Liver (tissue), 3 donors: Measurements from ENCODE around the gene ISX.

Experiments used
- EGR1 ChIP-seq, 2 donors: IDR thresholded peaks; 2 replicates each; pipeline ENCODE4 v1.6.1; 2016 to 2018; ENCODE audit warnings: antibody characterized with exemption in 2 of 2, low read depth in 2 of 2
- GABPA ChIP-seq, 2 donors: IDR thresholded peaks in 1 of 2; conservative IDR thresholded peaks in 1 of 2; 2 replicates each; pipeline ENCODE4 v1.6.1; 2016; ENCODE audit warnings: antibody characterized with exemption in 2 of 2, mild to moderate bottlenecking in 1 of 2, moderate library complexity in 1 of 2
- HNF4A ChIP-seq, 2 donors: conservative IDR thresholded peaks; 2 replicates each; pipeline ENCODE4 v1.6.1; 2016; ENCODE audit warnings: antibody characterized with exemption in 2 of 2, mild to moderate bottlenecking in 2 of 2
- JUND ChIP-seq, 2 donors: IDR thresholded peaks; 2 replicates each; pipeline ENCODE4 v1.6.1; 2016; ENCODE audit warnings: antibody characterized with exemption in 2 of 2
- RAD21 ChIP-seq, 2 donors: IDR thresholded peaks; 2 replicates each; pipeline ENCODE4 v1.6.1; 2016; ENCODE audit warnings: antibody characterized with exemption in 2 of 2, mild to moderate bottlenecking in 2 of 2
- RXRA ChIP-seq, 2 donors: IDR thresholded peaks; 2 replicates each; pipeline ENCODE4 v1.6.1; 2017 to 2018; ENCODE audit warnings: antibody characterized with exemption in 2 of 2, mild to moderate bottlenecking in 1 of 2
- SP1 ChIP-seq: IDR thresholded peaks from 2 replicates; pipeline ENCODE4 v1.6.1; 2018; ENCODE audit warnings: antibody characterized with exemption, mild to moderate bottlenecking
- TAF1 ChIP-seq: conservative IDR thresholded peaks from 2 replicates; pipeline ENCODE4 v1.6.1; 2016; ENCODE audit warnings: antibody characterized with exemption, mild to moderate bottlenecking
- YY1 ChIP-seq: IDR thresholded peaks from 2 replicates; pipeline ENCODE4 v1.6.1; 2016; ENCODE audit warnings: antibody characterized with exemption, mild to moderate bottlenecking
- TF ChIP-seq, protein P1 (sequence below): fragments of 150-350 bp; IDR thresholded peaks from 2 replicates; pipeline ENCODE4 v1.5.1; 2017; ENCODE audit warnings: improper control_type of control experiment, low read depth, low read length; ENCODE audit not compliant: missing input control
- TF ChIP-seq, protein P2 (sequence below): IDR thresholded peaks from 2 replicates; pipeline ENCODE4 v1.6.1; 2016; ENCODE audit warnings: antibody characterized with exemption
- TF ChIP-seq, protein P3 (sequence below): IDR thresholded peaks from 2 replicates; pipeline ENCODE4 v1.6.1; 2016; ENCODE audit warnings: antibody characterized with exemption, mild to moderate bottlenecking
- TF ChIP-seq, protein P4 (sequence below): IDR thresholded peaks from 2 replicates; pipeline ENCODE4 v1.6.1; 2016; ENCODE audit warnings: antibody characterized with exemption
- TF ChIP-seq, protein P5 (sequence below): IDR thresholded peaks from 2 replicates; pipeline ENCODE4 v1.6.1; 2016; ENCODE audit warnings: antibody characterized with exemption
- donor health status: healthy.
- donor health status: healthy.

DNA sequence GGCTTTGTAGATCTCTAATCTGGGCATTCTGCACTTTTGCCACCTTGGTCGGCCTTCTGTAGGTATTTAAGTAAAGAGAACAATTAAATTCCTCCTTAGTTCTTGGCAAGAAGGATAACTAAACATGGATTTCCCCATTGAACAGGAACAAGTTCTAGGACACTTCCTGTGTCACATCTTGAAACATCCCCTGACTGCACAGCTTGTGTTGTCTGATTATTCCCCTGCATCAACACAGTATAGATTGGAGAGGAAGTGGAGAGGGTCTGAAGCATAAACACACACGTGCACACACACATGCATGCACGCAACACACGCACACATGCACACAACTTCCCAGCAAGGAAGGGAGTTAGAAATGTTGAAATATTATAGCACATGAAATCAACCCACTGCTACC lies 8.6 kb downstream of the ISX start:
- TF ChIP-seq, protein P1, sequence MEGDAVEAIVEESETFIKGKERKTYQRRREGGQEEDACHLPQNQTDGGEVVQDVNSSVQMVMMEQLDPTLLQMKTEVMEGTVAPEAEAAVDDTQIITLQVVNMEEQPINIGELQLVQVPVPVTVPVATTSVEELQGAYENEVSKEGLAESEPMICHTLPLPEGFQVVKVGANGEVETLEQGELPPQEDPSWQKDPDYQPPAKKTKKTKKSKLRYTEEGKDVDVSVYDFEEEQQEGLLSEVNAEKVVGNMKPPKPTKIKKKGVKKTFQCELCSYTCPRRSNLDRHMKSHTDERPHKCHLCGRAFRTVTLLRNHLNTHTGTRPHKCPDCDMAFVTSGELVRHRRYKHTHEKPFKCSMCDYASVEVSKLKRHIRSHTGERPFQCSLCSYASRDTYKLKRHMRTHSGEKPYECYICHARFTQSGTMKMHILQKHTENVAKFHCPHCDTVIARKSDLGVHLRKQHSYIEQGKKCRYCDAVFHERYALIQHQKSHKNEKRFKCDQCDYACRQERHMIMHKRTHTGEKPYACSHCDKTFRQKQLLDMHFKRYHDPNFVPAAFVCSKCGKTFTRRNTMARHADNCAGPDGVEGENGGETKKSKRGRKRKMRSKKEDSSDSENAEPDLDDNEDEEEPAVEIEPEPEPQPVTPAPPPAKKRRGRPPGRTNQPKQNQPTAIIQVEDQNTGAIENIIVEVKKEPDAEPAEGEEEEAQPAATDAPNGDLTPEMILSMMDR, result no peak
- TF ChIP-seq, protein P2, sequence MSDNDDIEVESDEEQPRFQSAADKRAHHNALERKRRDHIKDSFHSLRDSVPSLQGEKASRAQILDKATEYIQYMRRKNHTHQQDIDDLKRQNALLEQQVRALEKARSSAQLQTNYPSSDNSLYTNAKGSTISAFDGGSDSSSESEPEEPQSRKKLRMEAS, result no peak
- TF ChIP-seq SP1 (no peak), GABPA (IDR thresholded peaks at IDR 0.05 in 1 of 2, conservative IDR thresholded peaks at IDR 0.05 in 1 of 2) (no peak), JUND (IDR thresholded peaks at IDR 0.05) (no peak), HNF4A (conservative IDR thresholded peaks at IDR 0.05) (no peak), RAD21 (IDR thresholded peaks at IDR 0.05) (no peak), YY1 (no peak), RXRA (IDR thresholded peaks at IDR 0.05) (no peak), TAF1 (no peak), EGR1 (IDR thresholded peaks at IDR 0.05; ENCODE audit: low read depth in 2 of 2) (no peak)
- TF ChIP-seq, protein P3, sequence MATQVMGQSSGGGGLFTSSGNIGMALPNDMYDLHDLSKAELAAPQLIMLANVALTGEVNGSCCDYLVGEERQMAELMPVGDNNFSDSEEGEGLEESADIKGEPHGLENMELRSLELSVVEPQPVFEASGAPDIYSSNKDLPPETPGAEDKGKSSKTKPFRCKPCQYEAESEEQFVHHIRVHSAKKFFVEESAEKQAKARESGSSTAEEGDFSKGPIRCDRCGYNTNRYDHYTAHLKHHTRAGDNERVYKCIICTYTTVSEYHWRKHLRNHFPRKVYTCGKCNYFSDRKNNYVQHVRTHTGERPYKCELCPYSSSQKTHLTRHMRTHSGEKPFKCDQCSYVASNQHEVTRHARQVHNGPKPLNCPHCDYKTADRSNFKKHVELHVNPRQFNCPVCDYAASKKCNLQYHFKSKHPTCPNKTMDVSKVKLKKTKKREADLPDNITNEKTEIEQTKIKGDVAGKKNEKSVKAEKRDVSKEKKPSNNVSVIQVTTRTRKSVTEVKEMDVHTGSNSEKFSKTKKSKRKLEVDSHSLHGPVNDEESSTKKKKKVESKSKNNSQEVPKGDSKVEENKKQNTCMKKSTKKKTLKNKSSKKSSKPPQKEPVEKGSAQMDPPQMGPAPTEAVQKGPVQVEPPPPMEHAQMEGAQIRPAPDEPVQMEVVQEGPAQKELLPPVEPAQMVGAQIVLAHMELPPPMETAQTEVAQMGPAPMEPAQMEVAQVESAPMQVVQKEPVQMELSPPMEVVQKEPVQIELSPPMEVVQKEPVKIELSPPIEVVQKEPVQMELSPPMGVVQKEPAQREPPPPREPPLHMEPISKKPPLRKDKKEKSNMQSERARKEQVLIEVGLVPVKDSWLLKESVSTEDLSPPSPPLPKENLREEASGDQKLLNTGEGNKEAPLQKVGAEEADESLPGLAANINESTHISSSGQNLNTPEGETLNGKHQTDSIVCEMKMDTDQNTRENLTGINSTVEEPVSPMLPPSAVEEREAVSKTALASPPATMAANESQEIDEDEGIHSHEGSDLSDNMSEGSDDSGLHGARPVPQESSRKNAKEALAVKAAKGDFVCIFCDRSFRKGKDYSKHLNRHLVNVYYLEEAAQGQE, result no peak
- TF ChIP-seq, protein P4, sequence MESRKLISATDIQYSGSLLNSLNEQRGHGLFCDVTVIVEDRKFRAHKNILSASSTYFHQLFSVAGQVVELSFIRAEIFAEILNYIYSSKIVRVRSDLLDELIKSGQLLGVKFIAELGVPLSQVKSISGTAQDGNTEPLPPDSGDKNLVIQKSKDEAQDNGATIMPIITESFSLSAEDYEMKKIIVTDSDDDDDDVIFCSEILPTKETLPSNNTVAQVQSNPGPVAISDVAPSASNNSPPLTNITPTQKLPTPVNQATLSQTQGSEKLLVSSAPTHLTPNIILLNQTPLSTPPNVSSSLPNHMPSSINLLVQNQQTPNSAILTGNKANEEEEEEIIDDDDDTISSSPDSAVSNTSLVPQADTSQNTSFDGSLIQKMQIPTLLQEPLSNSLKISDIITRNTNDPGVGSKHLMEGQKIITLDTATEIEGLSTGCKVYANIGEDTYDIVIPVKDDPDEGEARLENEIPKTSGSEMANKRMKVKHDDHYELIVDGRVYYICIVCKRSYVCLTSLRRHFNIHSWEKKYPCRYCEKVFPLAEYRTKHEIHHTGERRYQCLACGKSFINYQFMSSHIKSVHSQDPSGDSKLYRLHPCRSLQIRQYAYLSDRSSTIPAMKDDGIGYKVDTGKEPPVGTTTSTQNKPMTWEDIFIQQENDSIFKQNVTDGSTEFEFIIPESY, result no peak
- TF ChIP-seq, protein P5, sequence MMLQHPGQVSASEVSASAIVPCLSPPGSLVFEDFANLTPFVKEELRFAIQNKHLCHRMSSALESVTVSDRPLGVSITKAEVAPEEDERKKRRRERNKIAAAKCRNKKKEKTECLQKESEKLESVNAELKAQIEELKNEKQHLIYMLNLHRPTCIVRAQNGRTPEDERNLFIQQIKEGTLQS, result no peak
